HG02623 (cell line): Measurements from ENCODE around the gene ACBD5.
A peak's percentile ranks its signal among the peaks of the same experiment; 100 is the strongest.

ENCODE experiments used
- ATAC-seq: cut with Tn5 transposase; IDR thresholded peaks from one replicate; pipeline ENCODE4 v1.9.1; 2021; ENCODE audit warnings: moderate library complexity; ENCODE audit not compliant: unreplicated experiment

The ACBD5 gene

GRCh38 chr10:27155066-27155754 is 85.4 kb downstream of the ACBD5 start, which contains the start of gene MASTL:
Gene MASTL, plus strand, starts transcription at chr10:27155352. Its CDS starts 75 bp downstream, at chr10:27155427.
- ATAC-seq, result peak; percentile 74

DNA sequence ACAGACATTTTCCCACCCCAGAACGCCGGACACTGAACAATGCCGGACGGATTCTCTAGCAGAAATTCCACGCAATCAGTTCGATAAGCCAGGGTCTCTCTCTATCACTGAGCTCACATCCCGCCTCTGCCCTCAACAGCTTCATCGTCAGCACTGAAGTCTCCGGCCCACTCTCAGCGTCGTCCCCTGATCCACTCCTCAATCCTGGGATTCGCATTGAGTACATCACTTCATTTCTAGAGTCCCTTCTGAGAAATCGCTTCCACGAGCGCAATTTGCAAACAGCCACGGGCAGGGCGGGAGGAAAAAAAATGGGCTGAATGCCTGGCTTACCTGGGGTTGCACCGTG is 86.8 kb downstream of the ACBD5 start:
- peak; percentile 7 for ATAC-seq

- ATAC-seq, result no peak
Measured at GRCh38 chr10:27153329-27153728, 87.3 kb downstream of the ACBD5 start.

- no peak for ATAC-seq
Measured at GRCh38 chr10:27152687-27153086, 87.9 kb downstream of the ACBD5 start.

DNA sequence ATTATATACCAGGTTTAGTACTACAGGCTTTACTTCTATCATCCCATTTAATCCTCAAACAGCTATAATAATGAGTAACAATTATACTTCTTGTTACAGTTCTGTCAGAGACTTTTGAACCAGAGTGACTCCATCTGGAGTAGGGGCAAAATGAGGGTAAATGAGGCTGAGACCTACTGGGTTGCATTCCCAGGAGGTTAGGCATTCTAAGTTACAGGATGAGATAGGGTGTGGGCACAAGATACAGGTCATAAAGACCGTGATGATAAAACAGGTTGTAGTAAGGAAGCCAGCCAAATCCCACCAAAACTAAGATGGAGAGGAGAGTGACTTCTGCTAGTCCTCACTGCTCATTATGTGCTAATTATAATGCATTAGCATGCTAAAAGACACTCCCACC is 90.3 kb downstream of the ACBD5 start:
- ATAC-seq, result no peak

DNA sequence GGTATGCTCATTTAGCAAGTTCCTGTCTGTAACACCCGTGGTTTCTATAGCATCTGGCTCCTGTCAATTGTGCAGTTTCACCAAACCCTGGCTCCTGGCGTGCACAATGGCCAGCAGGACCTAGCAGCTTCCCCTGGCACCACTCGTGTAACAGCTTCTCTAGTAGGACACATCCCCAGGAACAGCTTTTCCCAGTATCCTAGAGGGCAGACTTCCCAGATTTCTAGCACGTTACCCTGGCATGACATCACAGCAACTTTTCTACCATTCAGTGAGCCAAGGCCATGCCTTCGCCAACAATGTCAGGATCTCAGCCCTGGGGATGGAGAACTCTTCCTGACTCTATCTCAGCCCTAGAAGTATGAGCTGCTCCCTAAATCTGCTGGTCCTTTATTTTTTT is 92.9 kb downstream of the ACBD5 start:
- ATAC-seq, result no peak

GRCh38 chr10:27145937-27146336 is 94.7 kb downstream of the ACBD5 start:
- ATAC-seq, result no peak
